BJ (cell line): ENCODE results near the gene ANKRD30BL. TPM values are rescaled to one million over a fixed set of nuclear protein-coding genes. Genes with fewer than 3 reads are reported as not detected.
"Not testable (repeated sequence)": the region's sequence is repeated elsewhere in the genome, so short reads cannot be mapped to it uniquely, and the experiment has no call there.

ENCODE experiments used
- CTCF ChIA-PET: fragments of 350-600 bp; formaldehyde crosslinking; extraction: SDS; loops from one replicate; lab custom pipeline; 2021; ENCODE audit warnings: antibody characterized with exemption, inconsistent platforms; lab: Yijun Ruan, JAX
- POLR2A ChIA-PET: fragments of 300-600 bp; sonication (Branson Sonifier 250); formaldehyde crosslinking; extraction: SDS; loops from one replicate; lab custom pipeline; 2021; ENCODE audit warnings: antibody characterized with exemption; lab: Charles Lee
- DNase-seq: peaks from one replicate; pipeline ENCODE4 v3.0.0-alpha.2; 2011; ENCODE audit warnings: low read depth
- H3K27me3 ChIP-seq: 2 replicates; pipeline ENCODE4 v1.6.0; 2011; ENCODE audit warnings: low read length; ENCODE audit not compliant: control insufficient read depth, insufficient read depth
- H3K36me3 ChIP-seq: 2 replicates; pipeline ENCODE4 v1.5.1; 2011; ENCODE audit warnings: low read length; ENCODE audit not compliant: control insufficient read depth, insufficient read depth
- H3K4me3 ChIP-seq: 2 replicates; pipeline ENCODE4 v1.5.1; 2011; ENCODE audit warnings: low read depth, mild to moderate bottlenecking, control low read depth, low read length
- polyA minus RNA-seq: library from RNA; depleted of rRNA, polyadenylated mRNA; stranded (reverse); fragments of >200 nt; gene quantifications from 2 replicates; pipeline ENCODE4 v1.2.3, GENCODE V29; 2011; rRNA and poly(A)+ RNA removed
- polyA plus RNA-seq: library from polyadenylated mRNA; depleted of rRNA; stranded (reverse); fragments of >200 nt; gene quantifications from 2 replicates; pipeline ENCODE4 v1.2.3, GENCODE V29; 2011; rRNA removed
- small RNA-seq: library from RNA; depleted of rRNA; stranded (forward); fragments of <200 nt; gene quantifications from one replicate; pipeline ENCODE3, GENCODE V24; 2012; ENCODE audit warnings: low replicate concordance, low read depth; ENCODE audit not compliant: insufficient read length
- TF ChIP-seq, protein P1 (sequence below): IDR thresholded peaks from 2 replicates; pipeline ENCODE4 v1.5.1; 2011; ENCODE audit warnings: low read depth, mild to moderate bottlenecking, control low read depth, inconsistent platforms, low read length, moderate library complexity; ENCODE audit not compliant: insufficient read depth

The ANKRD30BL gene, protein sequence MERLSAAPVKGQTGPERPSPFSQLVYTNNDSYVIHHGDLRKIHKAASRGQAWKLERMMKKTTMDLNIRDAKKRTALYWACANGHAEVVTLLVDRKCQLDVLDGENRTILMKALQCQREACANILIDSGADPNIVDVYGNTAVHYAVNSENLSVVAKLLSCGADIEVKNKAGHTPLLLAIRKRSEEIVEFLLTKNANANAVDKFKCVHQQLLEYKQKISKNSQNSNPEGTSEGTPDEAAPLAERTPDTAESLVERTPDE
- polyA plus RNA-seq (not detected in 2 replicates), polyA minus RNA-seq (not detected in 2 replicates)

DNA sequence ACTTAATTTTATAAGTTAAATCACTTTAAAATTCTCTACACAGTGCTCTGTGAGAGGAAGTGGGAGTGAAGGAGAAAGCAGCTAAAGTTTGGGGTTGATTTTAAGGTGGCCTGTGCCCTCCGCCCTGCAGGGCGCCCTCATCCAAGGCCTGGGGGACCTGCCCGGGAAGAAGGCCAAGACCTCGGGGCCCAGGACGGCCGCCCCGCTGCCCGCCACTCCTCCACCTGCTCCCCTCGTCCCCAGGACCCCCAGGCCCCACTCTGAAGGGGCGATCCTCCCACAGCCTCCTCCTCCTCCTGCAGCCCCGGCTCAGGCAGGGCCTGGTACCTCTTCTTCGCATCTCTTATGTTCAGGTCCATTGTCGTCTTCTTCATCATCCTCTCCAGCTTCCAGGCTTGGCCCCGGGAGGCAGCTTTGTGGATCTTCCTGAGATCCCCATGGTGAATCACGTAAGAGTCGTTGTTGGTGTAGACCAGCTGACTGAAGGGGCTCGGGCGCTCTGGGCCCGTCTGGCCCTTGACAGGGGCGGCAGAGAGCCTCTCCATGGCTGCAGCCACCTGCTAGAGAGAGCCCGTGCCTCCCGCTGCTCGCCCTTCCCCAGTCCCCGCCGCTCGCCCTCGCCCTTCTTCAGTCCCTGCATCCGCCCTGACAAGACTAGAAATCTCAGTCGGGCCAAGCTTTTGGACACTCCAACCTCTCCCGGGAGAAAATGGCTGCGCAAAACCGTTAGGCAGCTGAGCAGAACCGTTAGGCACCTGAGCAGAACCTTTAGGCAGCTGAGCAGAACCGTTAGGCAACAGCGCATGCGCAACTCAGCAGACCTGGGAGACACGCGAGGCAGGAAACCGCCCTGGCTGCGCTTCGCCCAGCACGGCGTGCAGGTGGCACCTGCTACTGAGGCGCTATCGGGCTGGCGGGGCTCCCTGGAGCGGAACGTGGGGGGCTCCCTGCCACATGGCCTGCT is at the start of gene ANKRD30BL:
TSS of gene ANKRD30BL (minus strand) at position 792 of the 964 bp plus-strand sequence. CDS start at position 545, 247 bp downstream.
- POLR2A ChIA-PET, DNase-seq, H3K27me3 ChIP-seq, H3K36me3 ChIP-seq, H3K4me3 ChIP-seq: not testable (repeated sequence)
- CTCF ChIA-PET, result interaction anchor here (0.6 kb wide), 1 partner anchor 15 kb away, joined by 3 read pairs; no protein-coding TSS in a partner anchor

DNA sequence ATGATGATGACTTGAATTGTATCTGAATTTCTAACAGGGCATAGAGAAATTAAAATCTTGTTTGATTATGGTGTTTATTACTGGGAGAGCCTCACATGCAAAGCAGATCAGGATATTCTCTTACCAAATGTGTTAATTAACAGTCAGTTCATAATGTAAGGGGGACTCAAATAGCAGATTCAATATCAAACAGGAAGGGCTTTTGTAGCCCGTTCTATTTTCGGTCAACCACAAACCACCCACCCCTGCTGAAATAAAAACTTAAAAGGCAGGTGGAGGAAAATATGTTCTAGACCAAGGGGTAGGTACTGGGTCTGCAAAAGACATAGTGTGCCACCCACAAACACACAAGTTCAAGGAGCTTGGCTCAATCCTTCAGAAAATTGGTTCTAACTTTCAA is 41.1 kb upstream of the ANKRD30BL start:
- H3K27me3 ChIP-seq, H3K36me3 ChIP-seq, H3K4me3 ChIP-seq, DNase-seq, POLR2A ChIA-PET, CTCF ChIA-PET: not testable (repeated sequence)

DNA sequence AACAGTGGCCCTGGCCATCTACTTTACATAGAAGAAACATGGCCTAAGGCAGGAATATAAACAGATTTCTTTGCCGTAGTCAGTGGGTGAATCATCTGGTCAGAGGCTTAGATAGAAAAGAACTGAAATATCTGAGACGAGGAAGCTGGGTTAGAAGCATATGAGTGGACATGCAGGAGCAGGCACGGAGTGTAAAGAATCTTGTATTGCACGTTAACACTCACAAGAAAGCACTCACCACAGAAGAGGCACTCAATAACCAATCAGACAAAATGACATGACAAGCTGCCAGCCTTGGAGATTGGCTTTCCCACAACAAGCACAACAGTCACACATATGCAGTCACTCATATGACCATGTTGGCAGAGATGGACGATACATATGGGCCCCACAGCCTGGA is 31.1 kb upstream of the ANKRD30BL start:
- H3K36me3 ChIP-seq, H3K27me3 ChIP-seq, H3K4me3 ChIP-seq, CTCF ChIA-PET, POLR2A ChIA-PET, DNase-seq: not testable (repeated sequence)

DNA sequence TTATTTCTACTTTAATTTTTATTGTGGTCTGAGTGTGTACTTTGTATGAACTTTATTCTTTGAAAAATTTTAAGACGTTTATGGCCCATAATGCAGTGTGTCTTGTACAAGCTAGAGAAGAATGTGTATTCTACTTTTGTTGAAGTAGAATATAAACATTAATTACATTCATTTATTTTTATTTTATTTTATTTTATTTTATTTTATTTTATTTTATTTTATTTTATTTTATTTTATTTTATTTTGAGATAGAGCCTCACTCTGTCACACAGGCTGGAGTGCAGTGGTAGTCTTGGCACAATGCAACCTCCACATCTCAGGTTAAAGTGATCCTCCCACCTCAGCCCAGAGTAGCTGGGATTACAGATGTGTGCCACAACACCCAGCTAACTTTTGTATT is 5.3 kb upstream of the ANKRD30BL start:
- H3K27me3 ChIP-seq, DNase-seq, H3K4me3 ChIP-seq, CTCF ChIA-PET, POLR2A ChIA-PET, H3K36me3 ChIP-seq: not testable (repeated sequence)

DNA sequence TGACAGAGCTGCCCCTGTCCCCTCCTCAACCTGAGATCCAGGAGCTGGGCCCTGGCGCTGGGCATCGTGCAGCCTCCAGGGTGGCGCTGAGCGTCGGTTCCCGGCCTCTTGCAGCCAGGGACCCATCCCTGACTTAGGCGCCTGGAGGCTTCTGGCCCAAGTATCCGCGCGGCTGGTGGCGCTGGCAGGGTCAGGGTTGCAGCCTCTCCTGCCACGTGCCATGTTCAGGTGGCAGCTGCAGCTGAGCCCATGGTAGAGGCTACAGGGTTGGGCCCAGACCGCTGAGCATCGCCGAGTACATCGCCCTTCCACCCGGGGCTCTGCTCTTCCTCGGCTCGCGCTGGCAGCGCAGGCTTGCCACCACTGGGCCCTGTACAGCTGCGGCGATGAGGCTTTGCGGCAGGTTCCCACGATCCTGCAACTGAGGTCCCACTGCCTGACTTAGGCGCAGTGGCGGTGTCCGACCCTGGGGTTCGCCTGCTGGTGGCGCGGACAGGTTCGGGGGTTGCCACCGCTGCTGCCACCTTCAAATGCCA is 441 bp upstream of the ANKRD30BL start:
- H3K36me3 ChIP-seq, DNase-seq, H3K27me3 ChIP-seq, CTCF ChIA-PET, POLR2A ChIA-PET, H3K4me3 ChIP-seq: not testable (repeated sequence)

DNA sequence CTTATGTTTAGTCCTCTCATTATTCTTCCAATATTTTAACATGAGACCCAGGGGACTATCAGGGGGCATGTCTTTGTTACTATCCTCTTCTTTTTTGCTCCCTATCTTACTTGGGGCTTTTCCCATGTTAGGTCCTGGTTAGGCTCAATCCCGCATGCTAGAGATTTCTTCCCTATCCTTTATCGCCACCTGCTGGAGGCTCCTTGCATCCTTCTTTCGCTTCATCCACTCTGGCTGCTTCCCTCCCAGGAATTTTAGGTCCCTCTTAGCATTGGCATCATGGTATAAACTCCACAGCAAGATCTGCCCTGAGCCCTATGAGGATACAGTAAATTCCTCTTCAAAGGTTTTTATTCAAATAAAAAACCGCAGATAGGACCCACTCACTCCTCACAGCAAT is 15.0 kb downstream of the ANKRD30BL start:
- H3K27me3 ChIP-seq, DNase-seq, H3K4me3 ChIP-seq, CTCF ChIA-PET, POLR2A ChIA-PET, H3K36me3 ChIP-seq: not testable (repeated sequence)
- TF ChIP-seq, protein P1, sequence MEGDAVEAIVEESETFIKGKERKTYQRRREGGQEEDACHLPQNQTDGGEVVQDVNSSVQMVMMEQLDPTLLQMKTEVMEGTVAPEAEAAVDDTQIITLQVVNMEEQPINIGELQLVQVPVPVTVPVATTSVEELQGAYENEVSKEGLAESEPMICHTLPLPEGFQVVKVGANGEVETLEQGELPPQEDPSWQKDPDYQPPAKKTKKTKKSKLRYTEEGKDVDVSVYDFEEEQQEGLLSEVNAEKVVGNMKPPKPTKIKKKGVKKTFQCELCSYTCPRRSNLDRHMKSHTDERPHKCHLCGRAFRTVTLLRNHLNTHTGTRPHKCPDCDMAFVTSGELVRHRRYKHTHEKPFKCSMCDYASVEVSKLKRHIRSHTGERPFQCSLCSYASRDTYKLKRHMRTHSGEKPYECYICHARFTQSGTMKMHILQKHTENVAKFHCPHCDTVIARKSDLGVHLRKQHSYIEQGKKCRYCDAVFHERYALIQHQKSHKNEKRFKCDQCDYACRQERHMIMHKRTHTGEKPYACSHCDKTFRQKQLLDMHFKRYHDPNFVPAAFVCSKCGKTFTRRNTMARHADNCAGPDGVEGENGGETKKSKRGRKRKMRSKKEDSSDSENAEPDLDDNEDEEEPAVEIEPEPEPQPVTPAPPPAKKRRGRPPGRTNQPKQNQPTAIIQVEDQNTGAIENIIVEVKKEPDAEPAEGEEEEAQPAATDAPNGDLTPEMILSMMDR, result peak; percentile 61; the same call in 1 of the 2 replicates

Small RNA genes within 50 kb of the gene (small RNA-seq; reads per million reads assigned to genes)
- not detected for gene RNU6-1132P
